Measurements from ENCODE around the gene RNF212. TPM values are rescaled to one million over a fixed set of nuclear protein-coding genes. Genes with fewer than 3 reads are reported as not detected.
"Not testable (repeated sequence)": the region's sequence is repeated elsewhere in the genome, so short reads cannot be mapped to it uniquely, and the experiment has no call there.

RNF212 gene
- total RNA-seq, 2 experiments from 2014 or later: 0.87 to 1.4 TPM

- Mint-ChIP-seq H3K36me3 (no peaks in the 10 kb centered on the region), H3K27me3 (peaks cover 31% of the 10 kb centered on the region), H3K4me3 (no peak overlapping the region), H3K4me1 (ENCODE audit: low read depth) (peaks cover 5% of the 10 kb centered on the region), H3K9me3 (no peaks in the 10 kb centered on the region), H3K27ac (no peak overlapping the region)
- no peak for DNase-seq
- CTCF ChIA-PET: no interaction called here
- POLR2A ChIA-PET: no interaction called here
- intact Hi-C loops (cut with micrococcal nuclease): no loop called here
Measured at GRCh38 chr4:1047106-1047975, 66.0 kb downstream of the RNF212 start.

GRCh38 chr4:1046581-1047011 is 66.8 kb downstream of the RNF212 start:
- peaks cover 31% of the 10 kb centered on the region for H3K27me3 Mint-ChIP-seq
- CTCF ChIA-PET; POLR2A ChIA-PET; H3K27ac Mint-ChIP-seq; H3K9me3 Mint-ChIP-seq; DNase-seq; H3K4me1 Mint-ChIP-seq (ENCODE audit: low read depth); H3K4me3 Mint-ChIP-seq; H3K36me3 Mint-ChIP-seq; intact Hi-C loops (cut with micrococcal nuclease): not testable (repeated sequence)

- intact Hi-C loops (cut with micrococcal nuclease): no loop called here
- no peak overlapping the region for H3K27ac Mint-ChIP-seq
- H3K9me3 Mint-ChIP-seq: no peaks in the 10 kb centered on the region
- CTCF ChIA-PET: no interaction called here
- POLR2A ChIA-PET: no interaction called here
- no peak overlapping the region for H3K4me3 Mint-ChIP-seq
- H3K4me1 Mint-ChIP-seq (ENCODE audit: low read depth): peaks cover 5% of the 10 kb centered on the region
- DNase-seq: no peak
- H3K36me3 Mint-ChIP-seq: no peaks in the 10 kb centered on the region
- peaks cover 31% of the 10 kb centered on the region for H3K27me3 Mint-ChIP-seq
Measured at GRCh38 chr4:1045595-1046201, 67.7 kb downstream of the RNF212 start.

- CTCF ChIA-PET: no interaction called here
- Mint-ChIP-seq H3K36me3 (no peaks in the 10 kb centered on the region), H3K4me1 (ENCODE audit: low read depth) (peaks cover 5% of the 10 kb centered on the region), H3K4me3 (no peak overlapping the region), H3K27me3 (peaks cover 31% of the 10 kb centered on the region), H3K9me3 (no peaks in the 10 kb centered on the region), H3K27ac (no peak overlapping the region)
- DNase-seq: no peak
- POLR2A ChIA-PET: no interaction called here
- intact Hi-C loops (cut with micrococcal nuclease): no loop called here
Measured at GRCh38 chr4:1045193-1045594, 68.2 kb downstream of the RNF212 start.

GRCh38 chr4:1044469-1045192 is 68.7 kb downstream of the RNF212 start:
- Mint-ChIP-seq H3K4me1 (ENCODE audit: low read depth) (peaks cover 5% of the 10 kb centered on the region), H3K27me3 (peaks cover 31% of the 10 kb centered on the region), H3K36me3 (no peaks in the 10 kb centered on the region), H3K9me3 (no peaks in the 10 kb centered on the region), H3K4me3 (no peak overlapping the region), H3K27ac (no peak overlapping the region)
- intact Hi-C loops (cut with micrococcal nuclease): no loop called here
- no peak for DNase-seq
- POLR2A ChIA-PET: no interaction called here
- CTCF ChIA-PET: no interaction called here

- POLR2A ChIA-PET: no interaction called here
Measured at GRCh38 chr4:1043651-1044468, 69.5 kb downstream of the RNF212 start.

GRCh38 chr4:1043162-1043561 is 70.2 kb downstream of the RNF212 start:
- H3K27ac Mint-ChIP-seq: no peak overlapping the region
- ChIA-PET POLR2A (no interaction called here), CTCF (no interaction called here)
- H3K4me1 Mint-ChIP-seq (ENCODE audit: low read depth): peaks cover 2% of the 10 kb centered on the region
- no peaks in the 10 kb centered on the region for H3K9me3 Mint-ChIP-seq
- DNase-seq: no peak
- no peaks in the 10 kb centered on the region for H3K36me3 Mint-ChIP-seq
- intact Hi-C loops (cut with micrococcal nuclease): no loop called here
- H3K4me3 Mint-ChIP-seq: no peak overlapping the region
- peaks cover 22% of the 10 kb centered on the region for H3K27me3 Mint-ChIP-seq

More at GRCh38 chr4:1043651-1044468, 69.5 kb downstream of the RNF212 start:
- DNase-seq: peak; percentile 65
- Mint-ChIP-seq H3K36me3 (no peaks in the 10 kb centered on the region), H3K4me3 (no peak overlapping the region), H3K9me3 (no peaks in the 10 kb centered on the region), H3K27ac (no peak overlapping the region), H3K4me1 (ENCODE audit: low read depth) (peaks cover 5% of the 10 kb centered on the region), H3K27me3 (peaks cover 27% of the 10 kb centered on the region)
- CTCF ChIA-PET: no interaction called here
- intact Hi-C loops (cut with micrococcal nuclease): no loop called here

GRCh38 chr4:1042352-1043055 is 70.9 kb downstream of the RNF212 start:
- no peaks in the 10 kb centered on the region for H3K36me3 Mint-ChIP-seq
- intact Hi-C loops (cut with micrococcal nuclease): no loop called here
- no peak for DNase-seq

GRCh38 chr4:1041936-1042330 is 71.4 kb downstream of the RNF212 start:
- Mint-ChIP-seq H3K36me3 (no peaks in the 10 kb centered on the region), H3K4me1 (ENCODE audit: low read depth) (peaks cover 2% of the 10 kb centered on the region), H3K27ac (no peak overlapping the region), H3K4me3 (no peak overlapping the region), H3K27me3 (peaks cover 11% of the 10 kb centered on the region), H3K9me3 (no peaks in the 10 kb centered on the region)
- no peak for DNase-seq
- POLR2A ChIA-PET: no interaction called here
- intact Hi-C loops (cut with micrococcal nuclease): no loop called here
- CTCF ChIA-PET: no interaction called here

More at GRCh38 chr4:1042352-1043055, 70.9 kb downstream of the RNF212 start:
- H3K4me1 Mint-ChIP-seq (ENCODE audit: low read depth): peaks cover 2% of the 10 kb centered on the region
- peaks cover 16% of the 10 kb centered on the region for H3K27me3 Mint-ChIP-seq
- no peaks in the 10 kb centered on the region for H3K9me3 Mint-ChIP-seq
- H3K27ac Mint-ChIP-seq: no peak overlapping the region
- H3K4me3 Mint-ChIP-seq: no peak overlapping the region
- POLR2A ChIA-PET: no interaction called here
- CTCF ChIA-PET: no interaction called here

- H3K9me3 Mint-ChIP-seq: no peaks in the 10 kb centered on the region
- H3K27ac Mint-ChIP-seq: no peak overlapping the region
- POLR2A ChIA-PET: no interaction called here
- intact Hi-C loops (cut with micrococcal nuclease): no loop called here
- H3K27me3 Mint-ChIP-seq: peaks cover 9% of the 10 kb centered on the region
- no peaks in the 10 kb centered on the region for H3K4me1 Mint-ChIP-seq (ENCODE audit: low read depth)
- H3K4me3 Mint-ChIP-seq: no peak overlapping the region
- CTCF ChIA-PET: no interaction called here
- no peak for DNase-seq
- no peaks in the 10 kb centered on the region for H3K36me3 Mint-ChIP-seq
Measured at GRCh38 chr4:1041147-1041935, 72.0 kb downstream of the RNF212 start.

Measured in activated CD4-positive, alpha-beta memory T cell treated with anti-CD3 and anti-CD28 coated beads for 36 hours (primary cell).